ENCODE results near the gene NRIP1. TPM values are rescaled to one million over a fixed set of nuclear protein-coding genes. Genes with fewer than 3 reads are reported as not detected.
A peak's percentile ranks its signal among the peaks of the same experiment; 100 is the strongest.

Gene NRIP1
- total and polyA plus RNA-seq, 2 experiments from 2014 or later, result 9.1 to 16.8 TPM

DNA sequence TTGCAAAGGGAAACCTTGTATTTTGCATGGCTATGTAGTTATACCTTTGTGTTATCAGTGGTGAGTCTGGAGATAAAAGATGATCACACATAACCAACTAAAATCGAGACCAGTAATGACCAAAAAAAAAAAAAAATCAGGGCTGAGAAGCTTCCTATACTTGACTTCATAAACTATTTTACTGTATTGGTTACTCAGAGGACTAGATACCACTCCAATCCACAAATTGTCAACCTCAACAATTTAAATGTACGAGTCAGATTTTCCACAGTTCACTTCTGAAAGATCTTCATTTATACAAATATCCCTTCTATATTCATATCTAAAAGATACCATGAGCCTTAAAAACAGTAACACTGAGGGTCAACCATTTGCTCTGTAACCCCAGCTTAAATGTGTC lies 71.7 kb downstream of the NRIP1 start:
- no peaks in the 10 kb centered on the region for H3K9me3 ChIP-seq (ENCODE audit: low read depth)

GRCh38 chr21:14991957-14992356 lies 72.8 kb downstream of the NRIP1 start:
- Histone ChIP-seq H3K4me1 (ENCODE audit: low read depth) (peaks cover 8% of the 10 kb centered on the region), H3K27me3 (no peaks in the 10 kb centered on the region), H3K4me3 (no peak overlapping the region), H3K36me3 (no peaks in the 10 kb centered on the region), H3K9me3 (ENCODE audit: low read depth) (no peaks in the 10 kb centered on the region), H3K27ac (no peak overlapping the region)
- no peak for TF ChIP-seq CTCF (IDR thresholded peaks at IDR 0.05; ENCODE audit: low read depth, low read length)
- DNase-seq (ENCODE audit: low read depth in 1 of 2, low spot score in 1 of 2), result peak in 1 of 2 donors; percentile 35

More for the DNA sequence above, 71.7 kb downstream of the NRIP1 start:
- Histone ChIP-seq H3K36me3 (no peaks in the 10 kb centered on the region), H3K27ac (no peak overlapping the region), H3K27me3 (no peaks in the 10 kb centered on the region), H3K4me1 (ENCODE audit: low read depth) (no peaks in the 10 kb centered on the region), H3K4me3 (no peak overlapping the region)
- no peak for DNase-seq (ENCODE audit: low read depth in 1 of 2, low spot score in 1 of 2)
- no peak for TF ChIP-seq CTCF (IDR thresholded peaks at IDR 0.05; ENCODE audit: low read depth, low read length)

- no peaks in the 10 kb centered on the region for H3K27me3 ChIP-seq
- peak in 1 of 2 donors; percentile 81 for DNase-seq (ENCODE audit: low read depth in 1 of 2, low spot score in 1 of 2)
- H3K27ac ChIP-seq, result no peak overlapping the region
- TF ChIP-seq CTCF (IDR thresholded peaks at IDR 0.05; ENCODE audit: low read depth, low read length), result no peak
- no peak overlapping the region for H3K4me3 ChIP-seq
- H3K4me1 ChIP-seq (ENCODE audit: low read depth), result peaks cover 8% of the 10 kb centered on the region
- H3K9me3 ChIP-seq (ENCODE audit: low read depth), result no peaks in the 10 kb centered on the region
- H3K36me3 ChIP-seq, result no peaks in the 10 kb centered on the region
Observed at GRCh38 chr21:14989359-14989758, 75.4 kb downstream of the NRIP1 start.

DNA sequence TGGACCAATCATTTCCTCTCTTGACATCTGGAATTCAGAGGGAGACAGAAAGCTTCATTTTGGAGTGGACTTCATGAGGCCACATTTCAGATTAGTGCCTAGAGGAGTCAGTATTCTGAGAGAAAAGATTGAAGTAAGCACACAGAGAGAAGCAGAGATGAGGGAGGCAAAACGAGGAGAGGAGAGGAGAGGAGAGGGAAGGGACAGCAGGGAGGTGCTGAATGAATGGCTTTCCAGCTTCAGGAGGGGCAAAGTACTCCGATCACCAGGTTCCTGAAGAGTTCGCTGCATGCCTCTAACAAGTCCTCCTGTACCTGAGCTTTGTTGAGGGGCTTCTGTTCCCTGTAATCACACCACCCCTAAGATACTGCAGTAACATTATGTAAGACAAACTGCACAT lies 76.0 kb downstream of the NRIP1 start:
- Histone ChIP-seq H3K27ac (no peak overlapping the region), H3K27me3 (no peaks in the 10 kb centered on the region), H3K9me3 (ENCODE audit: low read depth) (no peaks in the 10 kb centered on the region), H3K36me3 (no peaks in the 10 kb centered on the region), H3K4me1 (ENCODE audit: low read depth) (peaks cover 8% of the 10 kb centered on the region), H3K4me3 (no peak overlapping the region)
- TF ChIP-seq CTCF (IDR thresholded peaks at IDR 0.05; ENCODE audit: low read depth, low read length), result no peak
- peak in 1 of 2 donors; percentile 28 for DNase-seq (ENCODE audit: low read depth in 1 of 2, low spot score in 1 of 2)

- H3K27ac ChIP-seq, result no peak overlapping the region
- H3K9me3 ChIP-seq (ENCODE audit: low read depth), result no peaks in the 10 kb centered on the region
- H3K36me3 ChIP-seq, result no peaks in the 10 kb centered on the region
- H3K4me3 ChIP-seq, result no peak overlapping the region
- H3K4me1 ChIP-seq (ENCODE audit: low read depth), result peaks cover 8% of the 10 kb centered on the region
- DNase-seq (ENCODE audit: low read depth in 1 of 2, low spot score in 1 of 2), result no peak
- TF ChIP-seq CTCF (IDR thresholded peaks at IDR 0.05; ENCODE audit: low read depth, low read length), result no peak
- no peaks in the 10 kb centered on the region for H3K27me3 ChIP-seq
Observed at GRCh38 chr21:14987370-14988170, 77.2 kb downstream of the NRIP1 start.

Data from cardiac muscle cell (in vitro differentiated cells and primary cell).